ENCODE measurements around the gene MTA3. TPM values are rescaled to one million over a fixed set of nuclear protein-coding genes. Genes with fewer than 3 reads are reported as not detected.

MTA3 gene
- polyA plus RNA-seq, 1 donor from 2014 or later: 11.2 TPM

DNA sequence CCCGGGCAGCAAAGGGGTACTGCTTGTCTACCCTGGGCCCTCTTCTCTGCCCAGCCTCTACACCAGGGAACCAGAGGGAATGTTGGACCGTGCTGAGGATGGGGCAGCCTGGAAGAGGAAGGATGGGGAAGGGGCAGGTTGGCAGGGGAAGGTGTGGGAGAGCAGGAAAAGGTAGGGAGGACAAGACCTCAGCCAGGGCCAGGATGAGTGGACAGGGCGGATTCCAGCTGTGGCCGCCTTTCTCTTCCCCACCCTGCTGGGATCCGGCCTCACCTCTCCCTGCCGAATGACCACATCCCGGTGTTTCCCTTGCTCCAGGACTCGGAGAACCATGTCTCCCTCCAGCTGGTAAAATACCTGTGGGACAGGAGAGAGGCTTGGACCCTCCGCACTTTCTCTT, 215.1 kb downstream of the MTA3 start:
- Histone ChIP-seq H3K9me3 (ENCODE audit: low read length) (no peaks in the 10 kb centered on the region), H3K27ac (ENCODE audit: low read length) (no peak overlapping the region), H3K4me3 (ENCODE audit: low read length) (no peak overlapping the region), H2AFZ (ENCODE audit: low read depth, low read length) (no peak overlapping the region), H3K9ac (ENCODE audit: low read length) (no peak overlapping the region), H3K79me2 (replicated peaks; ENCODE audit: insufficient read depth, low read length) (no peaks in the 10 kb centered on the region), H3K36me3 (ENCODE audit: insufficient read depth, low read length) (no peaks in the 10 kb centered on the region), H4K20me1 (ENCODE audit: insufficient read depth) (no peaks in the 10 kb centered on the region), H3K27me3 (ENCODE audit: insufficient read depth, low read depth, low read length) (no peaks in the 10 kb centered on the region), H3K4me2 (ENCODE audit: low read length) (no peak overlapping the region), H3K9me2 (ENCODE audit: insufficient read depth, low read length) (no peaks in the 10 kb centered on the region), H3F3A (ENCODE audit: insufficient read depth, low read length, poor library complexity, severe bottlenecking) (no peaks in the 10 kb centered on the region)
- TF ChIP-seq, protein P1, sequence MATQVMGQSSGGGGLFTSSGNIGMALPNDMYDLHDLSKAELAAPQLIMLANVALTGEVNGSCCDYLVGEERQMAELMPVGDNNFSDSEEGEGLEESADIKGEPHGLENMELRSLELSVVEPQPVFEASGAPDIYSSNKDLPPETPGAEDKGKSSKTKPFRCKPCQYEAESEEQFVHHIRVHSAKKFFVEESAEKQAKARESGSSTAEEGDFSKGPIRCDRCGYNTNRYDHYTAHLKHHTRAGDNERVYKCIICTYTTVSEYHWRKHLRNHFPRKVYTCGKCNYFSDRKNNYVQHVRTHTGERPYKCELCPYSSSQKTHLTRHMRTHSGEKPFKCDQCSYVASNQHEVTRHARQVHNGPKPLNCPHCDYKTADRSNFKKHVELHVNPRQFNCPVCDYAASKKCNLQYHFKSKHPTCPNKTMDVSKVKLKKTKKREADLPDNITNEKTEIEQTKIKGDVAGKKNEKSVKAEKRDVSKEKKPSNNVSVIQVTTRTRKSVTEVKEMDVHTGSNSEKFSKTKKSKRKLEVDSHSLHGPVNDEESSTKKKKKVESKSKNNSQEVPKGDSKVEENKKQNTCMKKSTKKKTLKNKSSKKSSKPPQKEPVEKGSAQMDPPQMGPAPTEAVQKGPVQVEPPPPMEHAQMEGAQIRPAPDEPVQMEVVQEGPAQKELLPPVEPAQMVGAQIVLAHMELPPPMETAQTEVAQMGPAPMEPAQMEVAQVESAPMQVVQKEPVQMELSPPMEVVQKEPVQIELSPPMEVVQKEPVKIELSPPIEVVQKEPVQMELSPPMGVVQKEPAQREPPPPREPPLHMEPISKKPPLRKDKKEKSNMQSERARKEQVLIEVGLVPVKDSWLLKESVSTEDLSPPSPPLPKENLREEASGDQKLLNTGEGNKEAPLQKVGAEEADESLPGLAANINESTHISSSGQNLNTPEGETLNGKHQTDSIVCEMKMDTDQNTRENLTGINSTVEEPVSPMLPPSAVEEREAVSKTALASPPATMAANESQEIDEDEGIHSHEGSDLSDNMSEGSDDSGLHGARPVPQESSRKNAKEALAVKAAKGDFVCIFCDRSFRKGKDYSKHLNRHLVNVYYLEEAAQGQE (IDR thresholded peaks at IDR 0.05; ENCODE audit: borderline replicate concordance): no peak
- no peak for TF ChIP-seq RAD21 (conservative IDR thresholded peaks at IDR 0.05)
- TF ChIP-seq POLR2AphosphoS5 (IDR thresholded peaks at IDR 0.05): no peak
- TF ChIP-seq, protein P2, sequence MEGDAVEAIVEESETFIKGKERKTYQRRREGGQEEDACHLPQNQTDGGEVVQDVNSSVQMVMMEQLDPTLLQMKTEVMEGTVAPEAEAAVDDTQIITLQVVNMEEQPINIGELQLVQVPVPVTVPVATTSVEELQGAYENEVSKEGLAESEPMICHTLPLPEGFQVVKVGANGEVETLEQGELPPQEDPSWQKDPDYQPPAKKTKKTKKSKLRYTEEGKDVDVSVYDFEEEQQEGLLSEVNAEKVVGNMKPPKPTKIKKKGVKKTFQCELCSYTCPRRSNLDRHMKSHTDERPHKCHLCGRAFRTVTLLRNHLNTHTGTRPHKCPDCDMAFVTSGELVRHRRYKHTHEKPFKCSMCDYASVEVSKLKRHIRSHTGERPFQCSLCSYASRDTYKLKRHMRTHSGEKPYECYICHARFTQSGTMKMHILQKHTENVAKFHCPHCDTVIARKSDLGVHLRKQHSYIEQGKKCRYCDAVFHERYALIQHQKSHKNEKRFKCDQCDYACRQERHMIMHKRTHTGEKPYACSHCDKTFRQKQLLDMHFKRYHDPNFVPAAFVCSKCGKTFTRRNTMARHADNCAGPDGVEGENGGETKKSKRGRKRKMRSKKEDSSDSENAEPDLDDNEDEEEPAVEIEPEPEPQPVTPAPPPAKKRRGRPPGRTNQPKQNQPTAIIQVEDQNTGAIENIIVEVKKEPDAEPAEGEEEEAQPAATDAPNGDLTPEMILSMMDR (IDR thresholded peaks at IDR 0.05; ENCODE audit: poor library complexity, severe bottlenecking): no peak
- no peak for TF ChIP-seq SMC3 (conservative IDR thresholded peaks at IDR 0.05; ENCODE audit: poor library complexity)
- no peak for TF ChIP-seq EP300 (conservative IDR thresholded peaks at IDR 0.05; ENCODE audit: poor library complexity, severe bottlenecking)
- no peak for TF ChIP-seq EZH2 (IDR thresholded peaks at IDR 0.05; ENCODE audit: borderline replicate concordance, insufficient read depth, low read length, poor library complexity, severe bottlenecking)
- TF ChIP-seq TAF1 (IDR thresholded peaks at IDR 0.05; ENCODE audit: low read depth): no peak
- no peak for TF ChIP-seq MXI1 (conservative IDR thresholded peaks at IDR 0.05; ENCODE audit: poor library complexity, severe bottlenecking)

DNA sequence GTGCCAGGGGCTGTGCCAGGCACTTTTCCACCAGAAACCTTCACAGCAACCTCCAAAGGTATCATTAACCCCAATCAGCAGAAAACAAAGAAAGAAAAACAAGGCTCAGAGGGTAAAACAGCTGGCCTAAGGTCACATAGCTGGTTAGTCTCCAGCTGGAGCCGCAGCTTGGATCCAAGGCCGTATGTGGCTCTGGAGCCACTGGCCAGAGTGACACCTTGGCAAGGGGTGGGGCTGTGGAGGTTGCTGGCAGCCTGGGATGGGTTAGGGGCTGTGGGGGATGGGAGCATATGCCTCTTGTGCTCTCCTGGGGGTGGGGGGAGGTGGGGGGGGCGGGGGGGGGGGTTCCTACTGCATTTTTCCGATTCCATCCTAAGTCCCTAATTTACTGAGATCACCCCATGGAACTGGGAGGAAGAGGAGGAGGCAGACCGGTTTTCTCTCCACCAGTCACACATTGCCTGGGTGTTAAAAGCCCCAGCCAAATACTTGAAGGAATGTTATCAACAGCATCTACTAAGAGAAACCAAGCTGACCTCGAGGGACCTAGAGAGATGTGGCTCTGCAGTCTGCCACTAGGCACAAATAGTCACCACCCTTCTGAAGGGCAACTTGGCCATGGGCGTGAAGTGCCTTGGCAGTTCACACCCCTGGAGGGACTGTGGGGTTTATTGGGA, 215.9 kb downstream of the MTA3 start:
- TF ChIP-seq POLR2AphosphoS5 (IDR thresholded peaks at IDR 0.05) (no peak), EP300 (conservative IDR thresholded peaks at IDR 0.05; ENCODE audit: poor library complexity, severe bottlenecking) (no peak), RAD21 (conservative IDR thresholded peaks at IDR 0.05) (no peak), TAF1 (IDR thresholded peaks at IDR 0.05; ENCODE audit: low read depth) (no peak), SMC3 (conservative IDR thresholded peaks at IDR 0.05; ENCODE audit: poor library complexity) (no peak), EZH2 (IDR thresholded peaks at IDR 0.05; ENCODE audit: borderline replicate concordance, insufficient read depth, low read length, poor library complexity, severe bottlenecking) (no peak), MXI1 (conservative IDR thresholded peaks at IDR 0.05; ENCODE audit: poor library complexity, severe bottlenecking) (no peak)
- TF ChIP-seq, protein P1 (IDR thresholded peaks at IDR 0.05; ENCODE audit: borderline replicate concordance): no peak
- TF ChIP-seq, protein P2 (IDR thresholded peaks at IDR 0.05; ENCODE audit: poor library complexity, severe bottlenecking): no peak
- Histone ChIP-seq H3K9me3 (ENCODE audit: low read length) (no peaks in the 10 kb centered on the region), H3K27me3 (ENCODE audit: insufficient read depth, low read depth, low read length) (no peaks in the 10 kb centered on the region), H4K20me1 (ENCODE audit: insufficient read depth) (no peaks in the 10 kb centered on the region), H3K4me3 (ENCODE audit: low read length) (no peak overlapping the region), H3K27ac (ENCODE audit: low read length) (no peak overlapping the region), H3F3A (ENCODE audit: insufficient read depth, low read length, poor library complexity, severe bottlenecking) (no peaks in the 10 kb centered on the region), H3K9me2 (ENCODE audit: insufficient read depth, low read length) (no peaks in the 10 kb centered on the region), H3K36me3 (ENCODE audit: insufficient read depth, low read length) (no peaks in the 10 kb centered on the region), H3K79me2 (replicated peaks; ENCODE audit: insufficient read depth, low read length) (no peaks in the 10 kb centered on the region), H3K4me2 (ENCODE audit: low read length) (no peak overlapping the region), H3K9ac (ENCODE audit: low read length) (no peak overlapping the region), H2AFZ (ENCODE audit: low read depth, low read length) (no peak overlapping the region)

Data from neural cell (in vitro differentiated cells).